CD4-positive, alpha-beta T cell treated with Interleukin-17A for 4 hours (primary cell): Measurements from ENCODE around the gene SRSF6.
A peak's percentile ranks its signal among the peaks of the same experiment; 100 is the strongest.
"Not testable (repeated sequence)": the region's sequence is repeated elsewhere in the genome, so short reads cannot be mapped to it uniquely, and the experiment has no call there.

Experiments used
- DNase-seq: peaks from one replicate; pipeline ENCODE4 v3.0.0-alpha.2; 2020; ENCODE audit warnings: mixed read lengths

SRSF6 gene

DNA sequence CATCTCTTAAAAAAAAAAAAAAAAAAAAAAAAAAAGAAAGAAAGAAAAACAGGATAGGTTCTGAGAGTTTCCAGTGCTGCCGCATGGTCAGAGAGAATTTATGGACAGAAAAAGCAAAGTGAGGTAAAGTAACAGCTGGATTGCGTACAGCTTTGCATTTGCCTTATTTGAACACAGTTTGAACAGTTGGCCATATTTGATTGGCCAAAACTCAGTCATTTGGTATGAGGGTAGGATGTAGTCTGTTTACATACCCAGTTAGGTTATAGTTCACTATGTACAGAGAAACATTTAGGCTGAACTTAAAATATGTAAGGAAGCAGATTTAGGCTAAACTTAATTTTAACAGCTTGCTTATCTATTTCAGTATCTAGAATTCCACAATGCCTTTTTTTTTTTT, 32.3 kb downstream of the SRSF6 start:
- DNase-seq, result no peak

DNA sequence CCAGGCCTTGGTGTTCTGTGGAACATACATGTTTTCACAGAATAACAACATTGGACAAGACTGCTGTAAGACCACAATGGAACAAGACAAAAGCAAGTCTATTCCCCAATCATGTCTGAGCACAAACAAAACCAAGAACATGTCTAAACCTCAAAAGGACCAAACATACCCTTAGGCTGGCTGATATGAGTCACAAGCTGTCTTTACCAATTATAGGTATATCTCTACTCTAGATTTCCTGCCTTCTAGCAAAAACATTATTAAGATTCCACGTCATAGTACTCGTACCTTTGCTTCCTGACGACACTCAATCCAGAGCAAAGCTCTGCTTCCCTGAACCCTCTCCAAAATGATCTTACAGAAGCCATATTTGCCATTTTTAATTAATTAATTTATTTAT, 34.4 kb downstream of the SRSF6 start:
- DNase-seq, result no peak

DNA sequence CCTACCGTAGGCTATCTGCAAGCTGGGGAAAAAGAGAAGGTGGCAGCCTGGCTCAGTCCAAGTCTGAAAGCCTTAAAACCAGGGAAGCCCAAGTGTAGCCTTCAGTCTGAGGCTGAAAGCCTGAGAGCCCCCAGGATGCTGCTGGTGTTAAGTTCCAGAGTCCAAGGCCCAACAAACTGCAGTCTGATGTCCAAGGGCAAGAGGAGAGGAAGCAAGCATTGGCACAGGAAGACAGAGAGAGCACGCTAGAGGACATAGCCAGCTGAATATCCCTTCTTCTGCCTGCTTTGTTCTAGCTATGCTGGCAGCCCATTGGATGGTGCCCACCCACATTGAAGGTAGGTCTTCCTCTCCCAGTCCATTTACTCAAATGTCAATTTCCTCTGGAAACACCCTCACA, 37.7 kb downstream of the SRSF6 start:
- no peak for DNase-seq

DNA sequence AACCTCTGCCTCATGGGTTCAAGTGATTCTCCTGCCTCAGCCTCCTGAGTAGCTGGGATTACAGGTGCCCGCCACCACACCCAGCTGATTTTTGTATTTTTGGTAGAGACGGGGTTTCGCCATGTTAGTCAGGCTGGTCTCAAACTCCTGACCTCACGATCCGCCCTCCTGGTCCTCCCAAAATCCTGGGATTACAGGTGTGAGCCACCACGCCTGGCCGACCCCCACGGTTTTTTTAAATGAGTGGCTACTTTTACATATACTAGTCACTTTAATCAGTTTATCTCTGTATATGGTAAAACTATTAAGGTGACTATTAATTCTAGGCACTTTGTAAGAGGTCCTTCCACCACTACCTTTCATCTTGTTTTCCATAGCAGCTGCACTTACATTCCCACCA, 44.3 kb downstream of the SRSF6 start:
- DNase-seq, result not testable (repeated sequence)

DNA sequence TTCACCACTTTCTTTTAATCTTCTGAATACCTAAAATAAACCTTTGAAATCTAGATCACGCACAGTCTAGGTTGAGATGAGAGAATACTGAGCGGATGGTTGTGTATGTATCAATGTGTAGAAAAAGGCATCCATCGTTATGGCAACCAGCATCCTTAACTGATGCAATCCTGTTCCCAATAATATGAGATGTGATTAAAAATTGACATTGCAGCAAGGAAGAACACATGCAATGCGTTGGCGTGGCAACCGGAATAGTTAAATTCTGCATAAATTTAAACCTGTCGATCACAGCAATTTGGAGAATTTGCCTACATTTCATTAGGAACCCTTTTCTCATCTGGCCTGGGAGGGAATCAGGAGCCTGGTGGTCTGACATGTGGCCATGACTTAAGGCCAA, 48.5 kb downstream of the SRSF6 start:
- DNase-seq, result no peak

DNA sequence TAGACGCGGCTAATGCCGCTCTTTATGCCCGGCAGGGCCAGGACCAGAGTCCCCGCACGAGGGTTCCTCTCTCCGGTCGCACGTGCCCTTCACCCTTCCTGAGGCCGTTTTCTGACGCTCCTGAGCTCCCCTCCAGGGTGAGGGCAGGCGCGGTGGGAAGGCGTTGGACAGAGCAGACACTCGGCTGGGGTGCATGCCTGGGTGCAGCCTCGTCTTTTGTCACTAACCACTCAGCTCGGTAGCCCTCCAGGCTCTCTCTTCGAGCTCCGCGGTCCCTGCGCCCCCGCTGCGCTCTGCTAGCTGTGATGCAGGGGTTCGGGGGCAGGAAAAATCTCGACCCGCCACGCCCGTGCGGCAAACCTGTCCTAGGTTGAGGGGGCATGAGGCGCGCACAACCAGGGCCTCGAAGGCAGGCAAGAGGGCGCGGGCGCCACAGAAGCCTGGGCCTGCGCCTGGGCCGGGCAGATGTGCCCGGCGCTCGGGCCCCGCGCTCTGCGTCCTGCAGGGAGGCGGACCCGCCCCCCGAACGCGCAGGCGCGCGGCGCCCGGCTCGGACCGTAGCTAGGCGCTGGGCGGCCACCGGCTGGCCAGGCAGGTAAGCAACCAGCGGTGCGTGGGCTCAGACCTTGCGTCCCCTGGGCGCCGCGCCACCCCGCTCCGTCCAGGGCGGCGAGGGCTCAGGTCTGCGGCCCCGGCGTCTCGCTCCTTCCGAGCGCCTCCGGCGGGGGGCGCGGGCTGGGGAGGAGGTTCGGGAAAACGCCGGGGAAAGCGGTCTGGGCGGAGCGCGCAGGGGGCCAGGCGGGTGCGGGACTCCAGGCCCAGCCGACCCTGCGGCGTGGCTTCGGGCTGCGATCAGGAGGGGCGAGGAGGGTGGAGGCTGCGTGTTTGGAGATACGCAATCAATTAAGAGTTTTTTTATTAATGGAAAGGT, 49.7 kb downstream of the SRSF6 start, which contains the start of gene L3MBTL1:
L3MBTL1 (plus strand) TSS at position 548 of the 931 bp plus-strand sequence. CDS start 5,807 bp downstream, outside the sequence.
- DNase-seq, result peak; percentile 5

DNA sequence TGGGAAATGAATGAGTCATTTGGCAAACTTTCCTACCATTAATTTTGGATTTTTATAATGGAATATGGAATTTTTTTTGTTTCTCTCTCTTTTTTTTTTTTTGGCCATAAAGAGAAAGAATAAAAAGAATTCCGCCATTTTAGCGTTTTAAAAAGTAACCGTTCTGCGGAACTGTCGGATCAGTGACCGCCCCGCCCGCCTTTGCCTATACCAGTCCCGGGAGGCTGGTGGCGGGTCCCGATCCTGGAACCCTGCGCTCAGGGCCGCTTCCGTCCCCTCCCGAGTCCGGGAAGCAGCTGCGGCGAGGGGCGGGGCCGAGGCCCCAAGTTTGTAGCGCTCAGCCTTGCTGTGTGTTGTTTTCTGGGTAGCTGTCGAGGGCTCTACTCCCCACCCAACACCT, 50.4 kb downstream of the SRSF6 start:
- peak; percentile 12 for DNase-seq

DNA sequence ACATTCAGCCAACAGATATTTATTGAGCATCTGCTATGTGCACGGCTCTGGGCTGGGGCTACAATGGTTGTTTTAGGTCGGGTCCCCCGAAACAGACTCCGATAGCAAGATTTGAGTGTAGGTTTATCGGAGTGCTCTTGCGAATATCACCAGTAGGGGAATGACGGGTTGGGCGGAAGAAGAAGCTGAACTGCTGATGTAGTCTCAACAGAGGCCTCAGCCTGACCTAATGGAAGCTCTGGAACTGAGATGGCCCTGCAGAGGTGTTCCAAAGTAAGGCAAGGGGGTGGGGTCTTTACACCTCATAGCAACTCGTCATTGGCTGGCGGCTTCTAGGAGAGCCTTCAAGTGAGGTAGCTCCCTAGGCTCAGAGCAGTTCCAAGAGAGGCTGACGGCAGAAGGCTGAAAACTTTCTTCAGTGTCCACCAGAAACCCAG, 50.9 kb downstream of the SRSF6 start:
- DNase-seq, result no peak

DNA sequence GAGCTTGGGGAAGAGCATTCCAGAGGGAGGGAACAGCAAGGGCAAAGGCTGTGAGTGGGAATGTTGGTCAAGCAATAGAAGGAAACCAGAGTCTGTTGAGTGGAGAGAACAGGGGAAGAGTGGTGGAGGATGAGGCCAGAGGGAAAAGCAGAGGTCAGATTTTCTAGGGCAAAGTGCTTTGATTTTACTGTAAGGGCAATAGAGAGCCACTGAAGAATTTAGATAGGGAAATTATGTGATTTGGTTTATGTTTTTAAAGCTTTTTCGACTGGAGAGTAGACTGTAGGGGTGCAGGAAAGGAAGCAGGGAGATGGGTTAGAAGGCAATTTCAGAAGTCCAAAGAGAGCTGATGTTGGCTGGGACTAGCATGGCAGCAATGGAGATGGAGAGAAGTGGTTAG, 54.2 kb downstream of the SRSF6 start:
- no peak for DNase-seq

DNA sequence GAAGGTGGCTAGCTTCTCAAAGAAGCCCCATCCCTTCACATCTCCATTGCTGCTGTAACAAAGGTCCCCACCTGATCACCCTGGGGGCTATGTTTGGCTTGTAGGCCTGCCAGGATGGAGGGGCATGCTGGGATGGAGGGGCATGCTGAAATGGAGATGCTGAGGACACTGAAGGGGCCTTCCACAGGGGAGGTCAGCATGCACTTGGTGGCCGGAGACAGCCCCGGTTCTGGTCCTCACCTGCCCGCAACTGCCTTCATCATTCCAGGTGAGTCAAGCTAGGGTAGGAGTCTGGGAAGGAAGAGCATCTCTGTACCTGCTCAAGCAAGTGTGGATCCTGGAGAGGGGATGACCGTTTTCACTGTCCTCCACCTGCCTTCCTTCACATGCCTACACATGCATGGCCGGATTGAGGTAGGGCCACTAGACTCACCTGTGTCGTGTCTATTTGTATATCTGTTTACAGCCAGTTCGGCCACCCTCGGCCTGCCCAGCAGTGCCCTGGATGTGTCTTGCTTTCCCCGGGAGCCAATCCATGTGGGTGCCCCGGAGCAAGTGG, 55.8 kb downstream of the SRSF6 start:
- no peak for DNase-seq
